DND-41 (cell line): ENCODE results near the gene ZC3H6.

Source experiments
- CTCF ChIP-seq: IDR thresholded peaks from 2 replicates; pipeline ENCODE4 v1.5.1; 2012; ENCODE audit warnings: borderline replicate concordance, low read length, moderate library complexity, mild to moderate bottlenecking; ENCODE audit not compliant: poor library complexity, severe bottlenecking; ENCODE audit errors: extremely low read depth
- EZH2 ChIP-seq: IDR thresholded peaks from 3 replicates; pipeline ENCODE4 v1.6.1; 2012; ENCODE audit warnings: borderline replicate concordance, low read depth, mild to moderate bottlenecking, moderate library complexity, low read length, inconsistent platforms; ENCODE audit not compliant: severe bottlenecking

GRCh38 chr2:112230371-112230770 is 45.0 kb upstream of the ZC3H6 start:
- TF ChIP-seq CTCF (no peak), EZH2 (no peak)
